Kidney (tissue), 14 donors: Measurements from ENCODE around the gene CGB7. TPM values are rescaled to one million over a fixed set of nuclear protein-coding genes. Genes with fewer than 3 reads are reported as not detected.

Experiments
- DNase-seq, 5 donors: peaks; one replicate each; pipeline ENCODE4 v3.0.0-alpha.2; 2013 to 2020
- FAIRE-seq: peaks from 2 replicates; lab custom pipeline; 2012; peaks lifted over from hg19 to GRCh38; lab: Jason Lieb, UNC
- H3K27ac ChIP-seq, 2 donors: one replicate each; pipeline ENCODE4 v1.7.0; 2013; ENCODE audit warnings: low read depth in 2 of 2, low read length in 2 of 2, inconsistent platforms in 1 of 2
- H3K27me3 ChIP-seq: one replicate; pipeline ENCODE4 v1.7.1; 2013; ENCODE audit warnings: low read length, inconsistent platforms; ENCODE audit not compliant: control insufficient read depth, insufficient read depth
- H3K36me3 ChIP-seq, 3 donors: one replicate each; pipeline versions ENCODE4 v1.7.0 to v1.7.1; 2013; ENCODE audit warnings: low read length in 3 of 3, control low read depth in 1 of 3, inconsistent platforms in 1 of 3; ENCODE audit not compliant: insufficient read depth in 3 of 3, control insufficient read depth in 2 of 3
- H3K4me1 ChIP-seq, 3 donors: one replicate each; pipeline versions ENCODE4 v1.7.0 to v1.7.1; 2013; ENCODE audit warnings: low read length in 3 of 3, inconsistent platforms in 1 of 3, low read depth in 1 of 3; ENCODE audit not compliant: control insufficient read depth in 2 of 3, insufficient read depth in 2 of 3
- H3K4me3 ChIP-seq, 3 donors: one replicate each; pipeline versions ENCODE4 v1.7.0 to v1.8.1; 2013; ENCODE audit warnings: low read length in 3 of 3, control low read depth in 1 of 3, inconsistent platforms in 1 of 3
- H3K9ac ChIP-seq, 3 donors: one replicate each; pipeline versions ENCODE4 v1.7.0 to v1.7.1; 2013; ENCODE audit warnings: low read length in 3 of 3, control low read depth in 1 of 3, inconsistent platforms in 1 of 3
- H3K9me3 ChIP-seq, 3 donors: one replicate each; pipeline versions ENCODE4 v1.7.0 to v1.7.1; 2013; ENCODE audit warnings: low read length in 3 of 3, control low read depth in 1 of 3, inconsistent platforms in 1 of 3; ENCODE audit not compliant: control insufficient read depth in 2 of 3, insufficient read depth in 1 of 3
- CTCF ChIP-seq: IDR thresholded peaks from 3 replicates; pipeline ENCODE4 v1.5.1; 2012; ENCODE audit warnings: mild to moderate bottlenecking, moderate library complexity, borderline replicate concordance; ENCODE audit not compliant: insufficient read depth; ENCODE audit errors: extremely low read depth
- intact Hi-C: fragments of 100-400 bp; cut with DNase I; formaldehyde crosslinking; loops from one replicate; pipeline ENCODE4 v1.11.1; 2022
- polyA plus RNA-seq: library from polyadenylated mRNA; stranded (reverse); fragments of 350-450 nt; fragmentation: Illumina TruSeq; extraction: RNeasy Lipid Tissue Mini Kit (QIAGEN cat#74804); gene quantifications from one replicate; pipeline ENCODE4 v1.2.3, GENCODE V29; 2014; ENCODE audit warnings: low read depth, low replicate concordance; ENCODE audit not compliant: insufficient read depth
- total RNA-seq: library from RNA; stranded (reverse); fragmentation: NEBNext Ultra II Directional; extraction: Animal tissue kit (Norgen Biotek cat#: 25700); gene quantifications from one replicate; pipeline ENCODE4 v1.2.1, GENCODE V29; 2021
- donor health status: control.
- donor health status: control.
- donor health status: control.
- donor health status: control.
- donor health status: control.
- donor health status: DM: yes; HTN: yes; CAD: no.
- donor health status: Normal renal cell carcinoma (clear cell type).

Gene CGB7
- total and polyA plus RNA-seq, 2 donors from 2014 or later: not detected

- FAIRE-seq (no peak), DNase-seq (no peak)
- H3K27me3 ChIP-seq: no peaks in the 10 kb centered on the region
- no peak overlapping the region for H3K4me3 ChIP-seq
- intact Hi-C loops: loop anchor here (10.0 kb wide), 1 partner anchor 111 kb away; no protein-coding TSS in a partner anchor
- H3K9ac ChIP-seq: no peak overlapping the region
- H3K36me3 ChIP-seq: peaks cover 8 to 52% (median 36%) of the 10 kb centered on the region in 3 donors
- no peaks in the 10 kb centered on the region for H3K9me3 ChIP-seq
- H3K27ac ChIP-seq: no peak overlapping the region
- no peak for TF ChIP-seq CTCF
- no peaks in the 10 kb centered on the region for H3K4me1 ChIP-seq
These were observed 46.0 kb upstream of the CGB7 start for GRCh38 chr19:49103331-49104085.

GRCh38 chr19:49102303-49102702 is 44.8 kb upstream of the CGB7 start:
- DNase-seq: no peak
- Histone ChIP-seq H3K4me3 (no peak overlapping the region), H3K4me1 (peaks cover 0 to 6% (median 0%) of the 10 kb centered on the region in 3 donors), H3K9ac (no peak overlapping the region), H3K27ac (no peak overlapping the region), H3K9me3 (no peaks in the 10 kb centered on the region), H3K27me3 (no peaks in the 10 kb centered on the region), H3K36me3 (peaks cover 15 to 62% (median 31%) of the 10 kb centered on the region in 3 donors)
- no peak for TF ChIP-seq CTCF
- intact Hi-C loops: loop anchor here (10.0 kb wide), 1 partner anchor 112 kb away; no protein-coding TSS in a partner anchor
- FAIRE-seq: no peak

- TF ChIP-seq CTCF: no peak
- Histone ChIP-seq H3K27ac (no peak overlapping the region), H3K9ac (no peak overlapping the region), H3K4me3 (no peak overlapping the region), H3K4me1 (peaks cover 0 to 6% (median 0%) of the 10 kb centered on the region in 3 donors), H3K27me3 (no peaks in the 10 kb centered on the region), H3K9me3 (no peaks in the 10 kb centered on the region), H3K36me3 (peaks cover 15 to 57% (median 25%) of the 10 kb centered on the region in 3 donors)
- no peak for DNase-seq
- intact Hi-C loops: loop anchor here (10.0 kb wide), 1 partner anchor 114 kb away; no protein-coding TSS in a partner anchor
- FAIRE-seq: no peak
These were observed 43.6 kb upstream of the CGB7 start for GRCh38 chr19:49101160-49101559.
